WI38 (cell line): Measurements from ENCODE around the gene TMEM203.

Experiments used
- H3K4me3 ChIP-seq: 2 replicates; pipeline ENCODE4 v1.5.1; 2011; ENCODE audit warnings: low read depth, mild to moderate bottlenecking, control low read depth, low read length
- TF ChIP-seq, protein P1 (sequence below): IDR thresholded peaks from 2 replicates; pipeline ENCODE4 v1.5.1; 2012; ENCODE audit warnings: low read depth, mild to moderate bottlenecking, control low read depth, low read length

Gene TMEM203, protein sequence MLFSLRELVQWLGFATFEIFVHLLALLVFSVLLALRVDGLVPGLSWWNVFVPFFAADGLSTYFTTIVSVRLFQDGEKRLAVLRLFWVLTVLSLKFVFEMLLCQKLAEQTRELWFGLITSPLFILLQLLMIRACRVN

DNA sequence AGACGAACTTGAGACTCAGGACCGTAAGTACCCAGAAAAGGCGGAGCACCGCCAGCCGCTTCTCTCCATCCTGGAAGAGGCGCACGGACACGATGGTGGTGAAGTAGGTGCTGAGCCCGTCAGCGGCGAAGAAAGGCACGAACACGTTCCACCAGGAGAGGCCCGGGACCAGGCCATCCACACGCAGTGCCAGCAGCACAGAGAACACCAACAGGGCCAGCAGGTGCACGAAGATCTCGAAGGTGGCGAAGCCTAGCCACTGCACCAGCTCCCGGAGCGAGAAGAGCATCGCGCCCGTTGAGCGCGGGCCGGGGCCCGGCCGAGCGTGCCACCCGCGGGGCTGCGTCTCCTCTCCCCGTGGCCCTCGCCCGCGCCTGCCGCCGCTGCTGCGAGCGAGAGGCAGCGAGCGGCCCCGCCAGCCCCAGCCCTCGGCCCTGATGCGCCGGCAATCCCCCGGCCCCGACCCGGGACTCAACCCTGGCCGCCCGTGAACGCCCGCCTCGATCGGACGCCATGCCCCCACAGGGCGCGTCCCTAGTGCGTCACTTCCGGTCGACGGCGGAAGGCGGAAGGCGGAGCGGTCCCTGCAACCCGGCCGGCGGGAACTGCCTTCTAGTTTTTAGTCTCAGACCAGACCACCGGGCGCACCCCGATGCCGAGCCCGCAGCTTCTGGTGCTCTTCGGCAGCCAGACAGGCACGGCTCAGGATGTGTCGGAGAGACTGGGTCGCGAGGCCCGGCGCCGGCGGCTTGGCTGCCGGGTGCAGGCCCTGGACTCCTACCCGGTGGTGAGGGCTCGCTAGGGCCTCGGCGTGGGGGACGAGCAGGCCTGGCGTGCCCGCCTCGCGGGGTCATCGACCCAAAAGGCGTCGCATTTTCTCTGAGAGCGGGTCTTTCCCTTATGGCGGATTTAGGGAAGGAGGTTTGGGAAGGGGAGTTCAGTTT, at the start of gene TMEM203, which contains the start of gene NDOR1:
TMEM203 (minus strand) TSS at position 523 of the 944 bp plus-strand sequence; CDS start at position 289, 234 bp downstream.
NDOR1 (plus strand) TSS at position 575 of the 944 bp plus-strand sequence; CDS start at position 653, 78 bp downstream.
- TF ChIP-seq, protein P1, sequence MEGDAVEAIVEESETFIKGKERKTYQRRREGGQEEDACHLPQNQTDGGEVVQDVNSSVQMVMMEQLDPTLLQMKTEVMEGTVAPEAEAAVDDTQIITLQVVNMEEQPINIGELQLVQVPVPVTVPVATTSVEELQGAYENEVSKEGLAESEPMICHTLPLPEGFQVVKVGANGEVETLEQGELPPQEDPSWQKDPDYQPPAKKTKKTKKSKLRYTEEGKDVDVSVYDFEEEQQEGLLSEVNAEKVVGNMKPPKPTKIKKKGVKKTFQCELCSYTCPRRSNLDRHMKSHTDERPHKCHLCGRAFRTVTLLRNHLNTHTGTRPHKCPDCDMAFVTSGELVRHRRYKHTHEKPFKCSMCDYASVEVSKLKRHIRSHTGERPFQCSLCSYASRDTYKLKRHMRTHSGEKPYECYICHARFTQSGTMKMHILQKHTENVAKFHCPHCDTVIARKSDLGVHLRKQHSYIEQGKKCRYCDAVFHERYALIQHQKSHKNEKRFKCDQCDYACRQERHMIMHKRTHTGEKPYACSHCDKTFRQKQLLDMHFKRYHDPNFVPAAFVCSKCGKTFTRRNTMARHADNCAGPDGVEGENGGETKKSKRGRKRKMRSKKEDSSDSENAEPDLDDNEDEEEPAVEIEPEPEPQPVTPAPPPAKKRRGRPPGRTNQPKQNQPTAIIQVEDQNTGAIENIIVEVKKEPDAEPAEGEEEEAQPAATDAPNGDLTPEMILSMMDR, result no peak
- H3K4me3 ChIP-seq, result peak within 1 kb of the TSS; percentile 95

DNA sequence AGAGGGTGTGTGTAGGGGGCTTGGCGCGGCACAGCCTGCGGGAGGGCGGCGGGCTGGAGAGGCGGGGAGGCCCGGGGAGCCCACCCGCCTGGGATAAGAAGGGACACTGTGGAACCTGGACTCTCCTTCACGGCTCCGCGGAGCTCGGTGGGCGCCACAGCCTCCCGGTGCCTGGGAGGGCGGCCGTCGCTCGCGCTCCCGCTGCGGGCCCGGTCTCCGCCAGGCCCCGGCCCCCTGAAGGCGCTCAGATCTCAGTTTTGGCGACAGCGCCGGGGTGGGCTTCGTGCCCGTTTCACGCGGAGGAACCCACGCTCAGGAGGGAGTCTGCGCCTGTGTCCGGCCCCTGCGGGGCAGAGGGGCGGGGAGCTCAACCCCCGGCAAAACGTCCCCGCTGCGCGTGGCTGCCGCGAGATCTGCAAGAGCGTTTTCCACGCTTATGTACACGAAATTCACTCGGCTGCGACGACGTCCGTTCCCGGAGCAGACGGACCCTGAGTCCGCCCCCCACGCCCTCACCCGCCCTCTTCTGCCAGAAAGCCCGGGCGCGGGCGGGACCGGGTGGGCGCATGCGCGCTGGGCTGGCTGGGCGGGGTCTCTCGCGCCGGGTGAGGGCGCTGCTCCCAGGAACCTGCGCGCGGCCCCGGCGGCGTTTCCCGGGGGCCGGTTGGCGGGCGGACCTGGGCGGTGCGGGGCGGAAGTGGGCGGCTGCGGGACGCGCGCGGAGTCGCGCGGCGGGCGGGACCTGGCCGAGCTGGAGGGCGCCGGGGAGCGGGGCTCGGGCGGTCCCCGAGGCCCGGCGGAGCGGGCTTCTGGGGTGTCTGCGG, 49.4 kb upstream of the TMEM203 start, which contains the start of gene NELFB:
NELFB (plus strand) TSS at position 704 of the 824 bp plus-strand sequence.
- TF ChIP-seq, protein P1, result no peak

DNA sequence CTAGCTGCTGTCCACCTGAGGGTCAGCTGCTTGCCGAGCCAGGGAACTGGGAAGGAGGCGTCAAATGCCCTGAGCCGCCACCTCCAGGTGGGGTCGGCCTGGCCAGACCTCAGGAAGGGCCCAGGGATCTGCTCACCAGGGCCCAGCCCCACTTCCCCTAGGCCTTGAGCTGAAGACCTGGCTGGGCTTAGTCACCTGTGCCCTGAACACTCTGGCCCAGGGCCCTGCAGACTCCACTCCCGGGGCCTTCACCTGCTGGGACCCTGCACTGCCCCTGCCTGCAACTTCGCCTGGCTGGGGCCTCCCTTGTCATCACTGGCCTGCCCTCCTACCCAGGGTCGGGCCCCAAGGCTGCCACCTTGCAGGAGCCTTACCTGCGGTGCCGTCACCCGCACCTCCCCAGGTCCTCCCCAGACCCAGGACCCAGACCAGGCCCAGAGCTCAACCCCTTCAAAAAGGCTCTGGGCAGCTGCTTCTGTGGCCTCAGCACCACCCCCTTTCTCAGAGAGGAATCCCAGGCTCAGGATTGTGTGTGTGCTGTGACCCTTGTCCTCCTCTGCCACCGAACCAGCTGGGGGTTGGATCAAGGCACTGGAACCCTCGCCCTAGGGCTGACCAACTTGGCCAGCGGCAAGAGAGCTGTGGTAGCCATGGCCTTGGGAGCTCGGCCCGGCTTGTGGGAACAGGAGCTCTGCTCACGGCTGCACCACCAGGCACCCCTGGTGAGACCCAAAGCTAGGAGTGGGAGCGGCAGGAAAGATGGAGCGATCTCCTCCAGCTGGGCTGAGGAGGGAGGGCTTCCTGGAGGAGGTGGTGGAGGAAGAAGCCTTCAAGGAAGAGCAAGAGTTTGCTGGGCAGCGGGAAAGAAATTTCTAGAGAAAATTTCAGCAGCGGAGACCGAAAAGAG, 48.5 kb upstream of the TMEM203 start:
- H3K4me3 ChIP-seq, result peak overlapping the region; percentile 93
- TF ChIP-seq, protein P1, result no peak

More for the DNA sequence above, 49.4 kb upstream of the TMEM203 start, which contains the start of gene NELFB:
- peak within 1 kb of the TSS; percentile 93 for H3K4me3 ChIP-seq

DNA sequence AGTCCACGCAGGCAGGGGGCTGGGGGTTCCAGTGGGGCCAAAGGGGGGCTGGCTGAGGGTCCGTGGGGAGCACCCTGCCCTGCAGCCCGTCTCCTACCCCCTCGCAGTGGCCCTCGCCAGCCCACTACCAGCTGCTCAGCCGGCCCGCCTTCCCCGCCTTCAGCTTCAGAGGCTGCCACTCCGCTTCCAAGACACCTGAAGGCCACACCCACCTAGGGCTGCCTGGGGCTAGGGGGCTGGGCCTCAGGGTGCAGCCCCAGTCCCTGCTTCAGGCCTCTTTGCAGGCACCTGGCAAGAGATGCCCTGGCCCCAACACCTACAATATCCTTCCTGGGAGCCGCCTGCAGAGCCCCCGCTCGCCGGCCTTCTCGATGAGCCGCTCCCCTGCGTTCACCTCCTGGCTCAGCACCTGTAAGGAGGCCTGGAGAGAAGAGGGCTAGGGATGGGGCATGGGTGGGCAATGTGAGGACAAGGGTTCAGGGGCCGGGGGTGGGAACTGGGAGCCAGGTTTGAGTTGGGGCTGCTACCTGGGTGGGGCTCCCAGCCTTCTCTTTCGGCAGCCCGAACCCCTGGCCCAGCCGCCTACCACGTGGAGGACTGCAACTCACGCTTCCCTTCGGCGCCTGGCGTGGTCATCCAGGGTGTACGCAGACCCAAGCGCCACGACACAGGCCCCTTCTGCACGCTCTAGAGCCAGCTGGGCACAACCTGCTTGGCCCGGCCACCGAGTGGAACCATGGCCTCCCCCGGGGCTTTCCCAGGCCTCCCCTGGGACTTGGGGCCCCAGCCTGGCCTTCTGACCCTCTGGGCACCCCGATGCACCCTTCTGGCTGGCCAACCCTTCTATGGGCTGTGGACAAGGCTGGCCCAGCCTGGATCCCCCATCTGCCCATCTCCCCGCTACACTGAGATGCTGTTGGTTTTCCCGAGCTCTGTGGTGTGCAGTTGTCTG, 47.4 kb upstream of the TMEM203 start:
- TF ChIP-seq, protein P1, result no peak
- H3K4me3 ChIP-seq, result no peak overlapping the region

DNA sequence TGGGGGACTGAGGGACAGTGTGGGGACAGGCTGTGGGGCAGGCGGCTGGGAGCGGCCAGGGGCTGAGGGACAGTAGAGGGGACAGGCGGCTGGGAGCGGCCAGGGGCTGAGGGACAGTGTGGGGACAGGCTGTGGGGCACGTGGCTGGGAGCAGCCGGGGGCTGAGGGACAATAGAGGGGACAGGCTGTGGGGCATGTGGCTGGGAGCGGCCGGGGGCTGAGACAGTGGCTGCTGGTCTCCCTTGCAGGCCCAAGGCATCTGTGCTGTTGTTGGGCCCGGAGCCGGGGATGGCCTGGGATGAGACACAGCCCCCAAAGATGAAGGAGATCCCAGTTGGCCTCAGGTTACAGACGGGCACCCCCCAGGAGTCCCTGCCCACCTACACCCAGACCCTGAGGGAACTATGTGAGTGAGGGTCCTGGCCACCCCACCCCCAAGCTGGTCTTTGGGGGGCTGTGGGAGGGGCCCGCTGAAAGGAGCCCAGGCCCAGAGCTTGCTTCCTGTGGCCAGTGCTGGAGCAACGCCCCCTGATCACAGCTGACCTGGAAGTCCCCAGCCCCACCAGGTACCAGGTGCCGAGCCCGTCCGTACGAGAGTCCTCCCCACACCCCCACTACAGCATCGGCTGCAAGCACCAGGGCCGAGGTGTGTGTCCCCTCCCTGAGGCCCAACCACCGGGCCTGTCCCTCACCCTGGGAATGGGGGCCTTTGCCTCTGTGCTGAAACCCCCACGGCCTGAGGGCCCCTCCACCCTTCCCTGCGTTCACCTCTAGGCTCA, 46.2 kb upstream of the TMEM203 start:
- H3K4me3 ChIP-seq, result no peak overlapping the region
- TF ChIP-seq, protein P1, result no peak
